ENCODE measurements around the gene KATNBL1.

- TF ChIP-seq EP300 (IDR thresholded peaks at IDR 0.05; ENCODE audit: borderline replicate concordance), result no peak
- no peak for TF ChIP-seq CREB1 (IDR thresholded peaks at IDR 0.05; ENCODE audit: low read depth)
- TF ChIP-seq TEAD4 (IDR thresholded peaks at IDR 0.05), result no peak
- TF ChIP-seq, protein P1, sequence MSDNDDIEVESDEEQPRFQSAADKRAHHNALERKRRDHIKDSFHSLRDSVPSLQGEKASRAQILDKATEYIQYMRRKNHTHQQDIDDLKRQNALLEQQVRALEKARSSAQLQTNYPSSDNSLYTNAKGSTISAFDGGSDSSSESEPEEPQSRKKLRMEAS (IDR thresholded peaks at IDR 0.05), result no peak
- TF ChIP-seq EGR1 (IDR thresholded peaks at IDR 0.05), result no peak
Observed at GRCh38 chr15:34203936-34204335, 6.0 kb downstream of the KATNBL1 start.

Data from Ishikawa (cell line).